KMS-11 (cell line): ENCODE results near the gene HTR2C.
"Not testable (repeated sequence)": the region's sequence is repeated elsewhere in the genome, so short reads cannot be mapped to it uniquely, and the experiment has no call there.

Source experiments
- H2AFZ ChIP-seq: fragments of 200-600 bp; sonication (generic); 2 replicates; pipeline ENCODE4 v1.6.1; 2016; ENCODE audit warnings: antibody characterized with exemption, mixed run types, low read depth
- H3K27ac ChIP-seq: fragments of 200-600 bp; sonication (generic); 2 replicates; pipeline ENCODE4 v1.6.1; 2016; ENCODE audit warnings: mild to moderate bottlenecking, mixed run types
- H3K27me3 ChIP-seq: fragments of 200-600 bp; sonication (generic); 2 replicates; pipeline ENCODE4 v1.6.1; 2017; ENCODE audit warnings: mild to moderate bottlenecking, low read depth, mixed run types, moderate library complexity; ENCODE audit not compliant: insufficient read depth
- H3K36me3 ChIP-seq: fragments of 200-600 bp; sonication (generic); 2 replicates; pipeline ENCODE4 v1.6.1; 2017; ENCODE audit warnings: mild to moderate bottlenecking, mixed run types; ENCODE audit not compliant: insufficient read depth
- H3K4me1 ChIP-seq: fragments of 200-600 bp; sonication (generic); 2 replicates; pipeline ENCODE4 v1.6.1; 2016; ENCODE audit warnings: mild to moderate bottlenecking, low read depth, mixed run types; ENCODE audit not compliant: poor library complexity, severe bottlenecking
- H3K4me2 ChIP-seq: fragments of 200-600 bp; sonication (generic); 2 replicates; pipeline ENCODE4 v1.7.0; 2016; ENCODE audit warnings: mild to moderate bottlenecking, mixed run types
- H3K4me3 ChIP-seq: fragments of 200-600 bp; sonication (generic); IDR thresholded peaks from 2 replicates; pipeline ENCODE4 v1.6.1; 2017; ENCODE audit warnings: low read depth, low read length, mixed read lengths; ENCODE audit not compliant: insufficient read depth
- H3K79me2 ChIP-seq: fragments of 200-600 bp; sonication (generic); 2 replicates; pipeline ENCODE4 v1.6.1; 2016; ENCODE audit warnings: low read depth, mixed run types; ENCODE audit not compliant: insufficient read depth
- H3K9ac ChIP-seq: fragments of 200-600 bp; sonication (generic); 2 replicates; pipeline ENCODE4 v1.6.1; 2016; ENCODE audit warnings: mild to moderate bottlenecking, mixed run types
- H4K20me1 ChIP-seq: fragments of 200-600 bp; sonication (generic); 2 replicates; pipeline ENCODE4 v1.6.1; 2016; ENCODE audit warnings: mild to moderate bottlenecking, mixed run types; ENCODE audit not compliant: insufficient read depth
- CTCF ChIP-seq: fragments of 200-600 bp; sonication (generic); conservative IDR thresholded peaks from 2 replicates; pipeline ENCODE4 v1.6.1; 2017; ENCODE audit warnings: low read depth, mild to moderate bottlenecking, antibody characterized with exemption, low read length, moderate library complexity, mixed read lengths

The HTR2C gene

GRCh38 chrX:114675365-114675764, 91.5 kb downstream of the HTR2C start:
- no peak for TF ChIP-seq CTCF
- no peak overlapping the region for H3K27ac ChIP-seq
- no peak overlapping the region for H3K4me3 ChIP-seq
- H3K4me2 ChIP-seq: no peak overlapping the region
- no peaks in the 10 kb centered on the region for H3K4me1 ChIP-seq
- H4K20me1 ChIP-seq: no peaks in the 10 kb centered on the region
- H3K79me2 ChIP-seq: no peaks in the 10 kb centered on the region
- no peaks in the 10 kb centered on the region for H3K36me3 ChIP-seq
- H3K9ac ChIP-seq: no peak overlapping the region
- H2AFZ ChIP-seq: no peak overlapping the region
- H3K27me3 ChIP-seq: no peaks in the 10 kb centered on the region

GRCh38 chrX:114700533-114700932, 116.6 kb downstream of the HTR2C start:
- H3K4me2 ChIP-seq, H2AFZ ChIP-seq, H3K9ac ChIP-seq, H3K79me2 ChIP-seq, H3K4me3 ChIP-seq, H4K20me1 ChIP-seq, H3K36me3 ChIP-seq, H3K4me1 ChIP-seq, H3K27ac ChIP-seq, H3K27me3 ChIP-seq: not testable (repeated sequence)

- Histone ChIP-seq H2AFZ (no peak overlapping the region), H4K20me1 (no peaks in the 10 kb centered on the region), H3K4me2 (no peak overlapping the region), H3K27me3 (no peaks in the 10 kb centered on the region), H3K4me3 (no peak overlapping the region), H3K4me1 (no peaks in the 10 kb centered on the region), H3K27ac (no peak overlapping the region), H3K36me3 (no peaks in the 10 kb centered on the region), H3K79me2 (no peaks in the 10 kb centered on the region), H3K9ac (no peak overlapping the region)
- no peak for TF ChIP-seq CTCF
Observed at GRCh38 chrX:114709406-114709805, 125.5 kb downstream of the HTR2C start.

- TF ChIP-seq CTCF: no peak
- Histone ChIP-seq H3K4me3 (no peak overlapping the region), H3K27ac (no peak overlapping the region), H3K27me3 (no peaks in the 10 kb centered on the region), H3K79me2 (no peaks in the 10 kb centered on the region), H4K20me1 (no peaks in the 10 kb centered on the region), H2AFZ (no peak overlapping the region), H3K4me1 (no peaks in the 10 kb centered on the region), H3K9ac (no peak overlapping the region), H3K36me3 (no peaks in the 10 kb centered on the region), H3K4me2 (no peak overlapping the region)
Observed at GRCh38 chrX:114710571-114710970, 126.7 kb downstream of the HTR2C start.

GRCh38 chrX:114712466-114712865, 128.6 kb downstream of the HTR2C start:
- H4K20me1 ChIP-seq: no peaks in the 10 kb centered on the region
- H3K36me3 ChIP-seq: no peaks in the 10 kb centered on the region
- H3K4me3 ChIP-seq: no peak overlapping the region
- H3K4me2 ChIP-seq: no peak overlapping the region
- no peaks in the 10 kb centered on the region for H3K27me3 ChIP-seq
- H2AFZ ChIP-seq: no peak overlapping the region
- no peaks in the 10 kb centered on the region for H3K79me2 ChIP-seq
- no peak overlapping the region for H3K27ac ChIP-seq
- H3K9ac ChIP-seq: no peak overlapping the region
- TF ChIP-seq CTCF: no peak
- no peaks in the 10 kb centered on the region for H3K4me1 ChIP-seq
